ENCODE data around the gene ATP6V0A4.
"Not testable (repeated sequence)": the region's sequence is repeated elsewhere in the genome, so short reads cannot be mapped to it uniquely, and the experiment has no call there.

Gene ATP6V0A4

DNA sequence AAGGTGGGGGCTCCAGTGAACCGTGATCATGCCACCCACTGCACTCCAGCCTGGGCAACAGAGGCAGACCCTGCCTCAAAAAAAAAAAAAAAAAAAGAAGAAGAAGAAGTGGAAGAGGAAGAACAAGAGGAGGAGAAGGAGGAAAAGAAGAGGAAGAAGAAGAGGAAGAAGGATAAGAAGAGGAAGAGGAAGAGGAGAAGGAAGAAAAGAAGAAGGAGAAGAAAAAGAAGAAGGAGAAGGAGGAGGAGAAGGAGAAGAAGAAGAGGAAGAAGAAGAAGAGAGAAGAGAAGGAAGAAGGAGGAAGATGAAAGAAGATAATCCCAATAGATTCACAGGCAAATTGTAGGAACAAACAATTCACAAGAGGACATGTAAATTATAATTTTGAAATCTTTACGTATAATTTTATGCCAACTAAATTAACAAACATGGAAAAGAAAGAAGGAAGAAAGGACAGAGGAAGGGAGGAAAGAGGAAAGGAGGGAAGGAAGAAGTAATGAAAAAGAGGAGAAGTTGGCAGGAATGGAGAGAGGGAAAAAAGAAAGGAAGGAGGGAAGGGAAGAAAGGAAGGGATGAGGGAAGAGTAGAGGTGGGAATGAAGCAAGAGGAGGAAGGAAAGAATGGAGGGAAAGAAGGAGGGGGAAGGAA lies 100.3 kb downstream of the ATP6V0A4 start:
- DNase-seq = no peak

DNA sequence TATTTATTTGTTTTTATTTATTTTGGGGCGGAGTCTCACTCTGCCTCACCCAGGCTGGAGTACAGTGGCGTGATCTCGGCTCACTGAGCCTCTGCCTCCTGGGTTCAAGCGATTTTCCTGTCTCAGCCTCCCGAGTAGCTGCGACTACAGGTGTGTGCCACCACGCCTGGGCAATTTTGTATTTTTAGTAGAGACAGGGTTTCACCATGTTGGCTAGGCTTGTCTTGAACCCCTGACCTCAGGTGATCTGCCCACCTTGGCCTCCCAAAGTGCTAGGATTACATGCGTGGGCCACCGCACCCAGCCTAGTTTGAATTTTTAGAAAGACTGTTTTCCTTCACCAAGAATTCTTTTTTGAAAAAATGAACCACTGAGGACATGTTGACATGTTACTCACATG lies 102.2 kb downstream of the ATP6V0A4 start:
- DNase-seq = not testable (repeated sequence)

DNA sequence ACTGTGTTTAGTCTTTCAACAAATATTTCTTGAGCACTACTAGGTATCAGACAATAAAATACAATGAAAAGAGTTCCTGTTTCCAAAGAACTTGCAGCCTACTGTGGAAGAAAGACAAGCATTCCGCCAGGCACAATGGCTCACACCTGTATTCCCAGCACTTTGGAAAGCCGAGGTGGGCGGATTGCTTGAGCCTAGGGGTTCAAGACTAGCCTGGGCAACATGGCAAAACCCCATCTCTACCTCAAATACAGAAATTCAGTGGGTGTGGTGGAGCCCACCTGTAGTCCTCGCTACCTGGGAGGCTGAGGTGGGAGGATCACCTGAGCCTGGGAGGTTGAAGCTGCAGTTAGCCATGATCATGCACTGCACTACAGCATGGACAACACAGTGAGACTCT lies 102.9 kb downstream of the ATP6V0A4 start:
- DNase-seq = no peak

- DNase-seq = no peak
Measured at GRCh38 chr7:138691178-138691577, 106.8 kb downstream of the ATP6V0A4 start.

- no peak for DNase-seq
Measured at GRCh38 chr7:138690495-138690894, 107.5 kb downstream of the ATP6V0A4 start.

- DNase-seq = peak in 1 of 2 experiments; percentile 11
Measured at GRCh38 chr7:138688037-138688436, 110.0 kb downstream of the ATP6V0A4 start.

DNA sequence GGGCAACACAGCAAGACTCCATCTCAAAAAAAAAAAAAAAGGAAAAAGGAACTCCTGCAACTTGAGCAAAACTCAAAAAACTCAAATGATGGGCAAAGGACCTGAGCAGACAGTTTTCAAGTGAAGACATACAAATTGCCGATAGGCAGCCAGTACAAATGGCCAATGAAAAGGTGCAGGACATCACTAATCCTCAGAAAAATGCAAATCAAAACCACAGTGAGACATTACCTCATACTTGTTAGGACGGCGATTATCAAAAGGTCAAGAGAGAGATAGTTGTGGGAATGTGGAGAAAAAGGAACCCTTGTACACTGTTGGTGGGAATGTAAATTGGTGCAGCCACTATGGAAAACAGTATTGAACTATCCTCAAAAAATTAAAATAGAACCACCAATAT lies 113.7 kb downstream of the ATP6V0A4 start:
- DNase-seq = peak; percentile 23 to 55

GRCh38 chr7:138679793-138680192 lies 118.2 kb downstream of the ATP6V0A4 start:
- DNase-seq = no peak

DNA sequence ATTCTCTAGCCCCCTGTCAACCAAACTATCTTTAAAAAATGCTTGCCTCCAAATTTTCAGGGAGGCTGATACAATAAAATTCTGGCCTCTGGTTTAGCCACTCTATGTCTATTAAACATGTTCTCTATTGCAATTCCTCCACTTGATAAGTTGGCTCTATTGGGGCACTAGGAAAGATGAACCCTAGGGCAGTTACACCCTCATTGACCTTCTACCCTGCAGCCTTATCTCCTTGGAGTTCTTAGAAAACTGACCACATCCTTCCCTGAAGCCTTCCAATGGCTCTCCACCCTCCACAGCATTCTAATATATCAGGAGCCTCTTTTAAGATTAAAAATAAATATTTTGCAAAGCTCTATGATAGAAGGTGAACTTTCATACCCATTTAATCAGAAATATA lies 127.4 kb downstream of the ATP6V0A4 start:
- no peak for DNase-seq

GRCh38 chr7:138669364-138669763 lies 128.6 kb downstream of the ATP6V0A4 start:
- peak in 1 of 2 experiments; percentile 47 for DNase-seq

DNA sequence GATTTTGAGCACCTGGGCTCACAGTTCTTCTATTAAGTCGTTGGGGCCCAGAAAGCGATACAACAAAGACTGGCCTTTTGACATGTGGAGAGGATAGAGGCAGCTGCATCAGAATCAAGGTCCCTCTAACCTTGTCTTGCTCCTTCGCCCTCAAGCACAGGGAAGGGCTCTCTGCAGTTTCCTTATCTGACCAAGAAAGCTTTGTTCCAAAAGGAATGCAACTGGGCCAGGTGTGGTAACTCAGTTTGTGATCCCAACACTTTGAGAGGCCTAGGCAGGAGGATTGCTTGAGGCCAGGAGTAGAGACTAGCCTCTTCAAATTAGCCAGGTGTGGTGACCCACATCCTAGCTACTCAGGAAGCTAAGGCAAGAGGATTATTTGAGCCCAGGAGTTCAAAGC lies 129.1 kb downstream of the ATP6V0A4 start:
- no peak for DNase-seq

GRCh38 chr7:138668229-138668596 lies 129.8 kb downstream of the ATP6V0A4 start:
- DNase-seq = no peak

GRCh38 chr7:138667535-138668228 lies 130.3 kb downstream of the ATP6V0A4 start:
- no peak for DNase-seq

DNA sequence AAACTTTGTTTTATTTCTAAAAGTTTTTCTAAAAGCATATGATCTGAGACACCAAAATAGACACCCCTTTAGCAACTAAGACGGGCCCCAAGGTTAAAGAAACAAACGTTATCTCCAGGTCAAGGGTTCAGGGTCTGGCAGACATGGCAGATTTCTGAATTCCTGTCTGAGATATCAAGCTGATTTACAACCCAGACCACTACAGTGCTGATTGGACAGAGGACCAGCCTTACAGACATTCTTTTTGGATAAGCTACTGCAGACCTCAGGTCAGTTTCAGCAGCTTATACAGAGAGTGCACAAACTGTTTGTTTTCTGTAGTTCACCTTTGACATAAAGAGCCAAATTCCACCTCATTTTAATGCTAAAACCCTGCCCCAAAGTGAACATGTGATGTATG lies 131.6 kb downstream of the ATP6V0A4 start:
- no peak for DNase-seq

- no peak for DNase-seq
Measured at GRCh38 chr7:138665669-138666140, 132.3 kb downstream of the ATP6V0A4 start.

- DNase-seq = no peak
Measured at GRCh38 chr7:138665249-138665648, 132.7 kb downstream of the ATP6V0A4 start.

DNA sequence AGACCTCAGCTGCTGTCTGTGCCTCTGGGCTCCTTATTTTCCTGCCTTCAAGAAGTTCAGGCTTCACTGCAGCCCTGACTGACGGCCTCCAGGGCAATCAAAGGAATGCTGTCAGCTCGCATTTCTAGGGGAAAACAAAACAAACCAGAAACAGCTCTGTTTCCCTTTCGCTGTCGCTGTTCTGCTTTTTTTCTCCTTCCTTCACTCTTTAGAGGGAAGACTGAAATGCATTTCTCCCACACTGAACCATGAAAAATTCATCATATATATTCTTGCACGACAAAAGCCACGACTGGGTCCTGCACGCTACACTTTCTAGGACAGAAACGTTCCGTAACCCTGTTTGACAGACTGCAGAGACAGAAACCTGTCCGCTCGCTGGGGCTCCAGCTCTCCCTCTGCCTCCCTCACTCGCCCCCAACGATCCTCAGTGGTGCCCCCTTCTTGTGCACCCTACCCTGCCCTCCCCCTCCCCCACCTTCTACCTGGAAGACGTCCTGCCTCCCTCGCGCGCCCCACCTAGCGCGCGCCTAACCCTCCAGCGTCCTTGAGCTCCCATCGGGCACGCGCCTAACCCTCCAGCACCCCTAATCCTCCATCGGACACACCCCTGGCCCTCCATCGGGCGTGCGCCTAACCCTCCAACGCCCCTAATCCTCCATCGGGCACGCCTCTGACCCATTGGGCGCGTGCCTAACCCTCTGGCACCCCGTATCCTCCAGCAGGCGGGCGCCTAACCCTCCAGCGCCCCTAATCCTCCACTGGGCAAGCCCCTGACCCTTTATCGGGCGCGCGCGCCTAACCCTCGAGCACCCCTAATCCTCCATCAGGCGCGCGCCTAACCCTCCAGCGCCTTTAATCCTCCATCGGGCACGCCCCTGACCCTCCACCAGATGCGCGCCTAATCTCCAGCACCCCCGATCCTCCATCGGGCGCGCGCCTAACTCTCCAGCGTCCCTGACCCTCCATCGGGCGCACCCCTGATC lies 134.0 kb downstream of the ATP6V0A4 start:
- DNase-seq = no peak

- no peak for DNase-seq
Measured at GRCh38 chr7:138662991-138663320, 135.0 kb downstream of the ATP6V0A4 start.

- DNase-seq = no peak
Measured at GRCh38 chr7:138662076-138662990, 135.7 kb downstream of the ATP6V0A4 start.

DNA sequence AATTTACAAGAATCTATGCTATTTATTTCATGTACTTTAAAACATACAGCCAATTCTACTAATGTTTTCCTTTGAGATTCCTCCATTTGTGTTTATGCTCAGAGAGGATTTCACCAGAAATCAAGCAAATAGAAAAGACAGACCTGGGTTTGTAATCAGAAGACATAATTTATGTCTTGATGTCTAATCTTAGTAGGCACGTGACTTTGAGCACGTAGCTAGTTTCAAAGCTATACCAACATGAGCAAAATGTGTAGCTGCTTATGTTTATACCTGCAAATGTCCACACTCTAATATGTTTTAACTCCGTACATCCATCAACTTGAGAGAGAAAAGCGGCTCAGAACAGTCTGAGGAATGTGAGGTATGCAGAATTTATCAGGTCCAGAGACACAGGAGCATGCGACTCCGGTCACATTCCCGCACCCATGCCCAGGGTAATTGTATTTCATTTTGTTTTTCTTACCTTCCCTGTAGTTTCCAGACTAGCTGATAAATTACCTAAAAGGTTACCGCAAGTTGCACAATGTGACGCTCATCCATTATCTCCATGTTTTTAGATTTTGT lies 136.8 kb downstream of the ATP6V0A4 start:
- no peak for DNase-seq

- DNase-seq = no peak
Measured at GRCh38 chr7:138658889-138659288, 139.1 kb downstream of the ATP6V0A4 start.

GRCh38 chr7:138657854-138658386 lies 140.1 kb downstream of the ATP6V0A4 start:
- no peak for DNase-seq
